Measurements from ENCODE around the gene TMEM143.

TMEM143 gene

GRCh38 chr19:48290771-48291488 is 72.8 kb downstream of the TMEM143 start:
- DNase-seq: peak; percentile 83

GRCh38 chr19:48290401-48290770 is 73.4 kb downstream of the TMEM143 start:
- DNase-seq: no peak

GRCh38 chr19:48287748-48288147 is 76.0 kb downstream of the TMEM143 start:
- DNase-seq: no peak

- DNase-seq: no peak
Observed at GRCh38 chr19:48284896-48285295, 78.8 kb downstream of the TMEM143 start.

GRCh38 chr19:48283908-48284307 is 79.8 kb downstream of the TMEM143 start:
- no peak for DNase-seq
